GM12865 (cell line): Measurements from ENCODE around the gene AKAP13.

Experiments
- DNase-seq: peaks from one replicate; pipeline ENCODE4 v3.0.0; 2010; ENCODE audit warnings: low read depth
- H3K4me3 ChIP-seq: 2 replicates; pipeline ENCODE4 v1.5.1; 2011; ENCODE audit warnings: mild to moderate bottlenecking, low read depth, low read length, control low read depth
- CTCF ChIP-seq: IDR thresholded peaks from 2 replicates; pipeline ENCODE4 v1.5.1; 2011; ENCODE audit warnings: low read length, control low read depth, low read depth, inconsistent platforms; ENCODE audit not compliant: insufficient read depth; ENCODE audit errors: missing control alignments

Gene AKAP13

DNA sequence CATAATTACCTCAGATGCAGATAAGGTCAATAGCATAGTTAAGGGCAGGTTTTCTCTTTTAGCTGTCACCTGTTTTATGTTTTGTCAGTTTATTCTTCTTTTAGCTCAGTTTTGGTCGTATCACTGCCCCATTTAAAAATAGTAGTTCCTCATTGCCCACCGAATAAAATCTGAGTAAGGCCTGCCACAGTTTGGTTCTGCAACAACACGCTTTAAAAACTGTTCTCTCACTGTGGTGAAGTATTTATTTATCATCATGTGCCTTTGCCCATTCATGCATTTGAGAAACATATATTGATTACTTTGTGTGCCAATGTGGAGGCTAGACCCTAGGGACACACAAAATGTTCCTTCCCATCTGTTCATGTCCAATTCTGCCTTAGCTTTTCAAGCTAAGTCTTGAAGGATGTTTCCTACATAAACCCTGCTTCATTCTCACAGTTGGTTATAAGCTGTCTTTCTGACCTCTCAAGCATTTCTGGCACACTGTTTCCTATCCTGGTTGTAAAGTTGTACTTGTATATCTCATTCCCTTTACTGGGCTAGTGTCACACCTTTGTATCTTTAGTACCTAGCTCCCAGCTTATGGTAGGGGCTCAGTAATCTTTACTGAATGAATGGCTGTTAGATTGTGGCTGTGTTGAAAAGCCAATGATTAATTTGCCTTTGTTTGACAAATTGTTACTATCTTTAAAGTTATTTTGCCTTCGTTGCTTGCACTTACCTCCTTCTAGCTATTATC, 23.9 kb downstream of the AKAP13 start:
- no peak overlapping the region for H3K4me3 ChIP-seq
- no peak for TF ChIP-seq CTCF
- DNase-seq = no peak

- DNase-seq = no peak
- TF ChIP-seq CTCF = no peak
- H3K4me3 ChIP-seq = no peak overlapping the region
Observed at GRCh38 chr15:85404918-85405866, 24.8 kb downstream of the AKAP13 start.

- DNase-seq = no peak
- no peak overlapping the region for H3K4me3 ChIP-seq
- no peak for TF ChIP-seq CTCF
Observed at GRCh38 chr15:85406916-85407315, 26.5 kb downstream of the AKAP13 start.

GRCh38 chr15:85407421-85408269, 27.2 kb downstream of the AKAP13 start:
- no peak for TF ChIP-seq CTCF
- H3K4me3 ChIP-seq = no peak overlapping the region
- peak; percentile 54 for DNase-seq

DNA sequence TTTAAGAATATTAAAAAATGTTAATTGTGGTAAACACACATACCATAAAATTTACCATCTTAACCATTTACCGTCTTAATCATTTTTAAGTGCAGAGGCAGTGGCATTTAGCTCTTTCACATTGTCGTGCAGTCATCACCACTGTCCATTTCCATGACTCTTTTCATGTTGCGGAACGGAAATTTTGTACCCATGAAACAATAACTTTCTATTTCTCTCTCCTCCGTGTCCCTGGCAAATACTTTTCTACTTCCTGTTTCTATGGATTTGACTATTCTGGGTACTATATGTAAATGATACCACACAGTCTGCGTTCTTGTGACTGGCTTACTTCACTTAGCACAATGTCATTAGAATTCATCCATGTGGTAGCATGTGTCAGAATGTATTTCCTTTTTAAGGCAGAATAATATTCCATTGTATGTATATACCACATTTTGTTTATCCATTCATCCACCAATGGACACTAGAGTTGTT, 27.9 kb downstream of the AKAP13 start:
- DNase-seq = peak; percentile 72
- no peak for TF ChIP-seq CTCF
- H3K4me3 ChIP-seq = no peak overlapping the region

- peak; percentile 56 for DNase-seq
- no peak for TF ChIP-seq CTCF
- H3K4me3 ChIP-seq = no peak overlapping the region
Observed at GRCh38 chr15:85412066-85412465, 31.7 kb downstream of the AKAP13 start.
